ENCODE results near the gene OR1L8.
"Not testable (repeated sequence)": the region's sequence is repeated elsewhere in the genome, so short reads cannot be mapped to it uniquely, and the experiment has no call there.

Gene OR1L8

DNA sequence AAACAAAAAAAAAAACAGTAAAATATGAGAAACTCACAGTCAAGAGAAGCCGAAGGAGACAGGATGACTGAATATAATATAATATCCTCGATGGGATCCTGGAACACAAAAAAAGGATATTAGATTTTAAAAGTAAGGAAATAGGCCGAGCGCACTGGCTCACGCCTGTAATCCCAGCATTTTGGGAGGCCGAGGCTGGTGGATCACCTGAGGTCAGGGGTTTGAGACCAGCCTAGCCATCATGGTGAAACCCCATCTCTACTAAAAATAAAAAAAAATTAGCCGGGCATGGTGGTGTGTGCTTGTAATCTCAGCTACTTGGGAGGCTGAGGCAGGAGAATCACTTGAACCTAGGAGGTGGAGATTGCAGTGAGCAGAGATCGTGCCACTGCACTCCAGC, at the start of gene OR1L8:
OR1L8 (minus strand) TSS at position 101 of the 400 bp plus-strand sequence. CDS start 14,907 bp downstream, outside the sequence.
- H3K4me1 ChIP-seq (ENCODE audit: control insufficient read depth in 1 of 2, insufficient read depth in 2 of 2, low read length in 2 of 2); H3K27me3 ChIP-seq (ENCODE audit: control insufficient read depth in 1 of 2, insufficient read depth in 2 of 2, low read length in 2 of 2); H3K36me3 ChIP-seq (ENCODE audit: control insufficient read depth in 1 of 2, insufficient read depth in 2 of 2, low read length in 2 of 2); H3K4me3 ChIP-seq (ENCODE audit: low read depth in 1 of 2, low read length in 2 of 2); H3K9me3 ChIP-seq (ENCODE audit: control insufficient read depth in 1 of 2, low read length in 2 of 2); H3K9ac ChIP-seq (ENCODE audit: low read depth in 1 of 2, low read length in 2 of 2); H3K27ac ChIP-seq (ENCODE audit: low read depth, low read length): not testable (repeated sequence)

GRCh38 chr9:122619996-122620395, 36.8 kb upstream of the OR1L8 start:
- Histone ChIP-seq H3K4me3 (ENCODE audit: low read depth in 1 of 2, low read length in 2 of 2) (no peak overlapping the region), H3K4me1 (ENCODE audit: control insufficient read depth in 1 of 2, insufficient read depth in 2 of 2, low read length in 2 of 2) (no peaks in the 10 kb centered on the region), H3K27ac (ENCODE audit: low read depth, low read length) (no peak overlapping the region), H3K9ac (ENCODE audit: low read depth in 1 of 2, low read length in 2 of 2) (no peak overlapping the region), H3K9me3 (ENCODE audit: control insufficient read depth in 1 of 2, low read length in 2 of 2) (no peaks in the 10 kb centered on the region), H3K27me3 (ENCODE audit: control insufficient read depth in 1 of 2, insufficient read depth in 2 of 2, low read length in 2 of 2) (no peaks in the 10 kb centered on the region), H3K36me3 (ENCODE audit: control insufficient read depth in 1 of 2, insufficient read depth in 2 of 2, low read length in 2 of 2) (no peaks in the 10 kb centered on the region)

- Histone ChIP-seq H3K36me3 (ENCODE audit: control insufficient read depth in 1 of 2, insufficient read depth in 2 of 2, low read length in 2 of 2) (no peaks in the 10 kb centered on the region), H3K4me3 (ENCODE audit: low read depth in 1 of 2, low read length in 2 of 2) (no peak within 1 kb of the TSS), H3K27me3 (ENCODE audit: control insufficient read depth in 1 of 2, insufficient read depth in 2 of 2, low read length in 2 of 2) (no peaks in the 10 kb centered on the region), H3K9ac (ENCODE audit: low read depth in 1 of 2, low read length in 2 of 2) (no peak within 1 kb of the TSS), H3K4me1 (ENCODE audit: control insufficient read depth in 1 of 2, insufficient read depth in 2 of 2, low read length in 2 of 2) (no peaks in the 10 kb centered on the region), H3K9me3 (ENCODE audit: control insufficient read depth in 1 of 2, low read length in 2 of 2) (no peaks in the 10 kb centered on the region), H3K27ac (ENCODE audit: low read depth, low read length) (no peak within 1 kb of the TSS)
Observed at GRCh38 chr9:122614362-122614761, 31.2 kb upstream of the OR1L8 start, which contains the start of gene OR1Q1. TSS of gene OR1Q1 (plus strand) at chr9:122614738. CDS start at chr9:122614738, 0 bp downstream.

DNA sequence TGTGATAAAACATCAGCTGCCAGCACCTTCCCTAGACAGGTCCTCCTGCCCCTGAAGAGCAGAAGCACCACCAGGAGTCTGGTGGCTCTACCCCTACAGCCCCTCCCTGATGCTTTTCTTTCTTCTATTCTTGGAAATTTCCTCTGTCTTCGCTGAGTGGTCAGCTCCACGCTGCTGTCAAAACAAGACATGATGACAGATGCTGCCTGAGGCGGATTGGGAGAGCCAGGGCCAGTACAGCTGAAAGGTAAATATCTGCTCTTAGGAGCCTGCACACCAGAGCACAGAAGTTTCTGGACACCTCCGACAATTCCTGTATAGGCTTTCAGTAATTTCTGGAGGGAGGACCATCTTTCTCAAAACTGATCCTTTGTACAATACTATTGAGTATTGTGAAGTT, 26.6 kb upstream of the OR1L8 start:
- H3K9ac ChIP-seq (ENCODE audit: low read depth in 1 of 2, low read length in 2 of 2), result no peak overlapping the region
- no peaks in the 10 kb centered on the region for H3K36me3 ChIP-seq (ENCODE audit: control insufficient read depth in 1 of 2, insufficient read depth in 2 of 2, low read length in 2 of 2)
- no peak overlapping the region for H3K4me3 ChIP-seq (ENCODE audit: low read depth in 1 of 2, low read length in 2 of 2)
- no peaks in the 10 kb centered on the region for H3K27me3 ChIP-seq (ENCODE audit: control insufficient read depth in 1 of 2, insufficient read depth in 2 of 2, low read length in 2 of 2)
- H3K4me1 ChIP-seq (ENCODE audit: control insufficient read depth in 1 of 2, insufficient read depth in 2 of 2, low read length in 2 of 2), result no peaks in the 10 kb centered on the region
- no peak overlapping the region for H3K27ac ChIP-seq (ENCODE audit: low read depth, low read length)
- H3K9me3 ChIP-seq (ENCODE audit: control insufficient read depth in 1 of 2, low read length in 2 of 2), result no peaks in the 10 kb centered on the region

GRCh38 chr9:122606587-122606986, 23.4 kb upstream of the OR1L8 start:
- Histone ChIP-seq H3K27ac (ENCODE audit: low read depth, low read length) (no peak overlapping the region), H3K4me1 (ENCODE audit: control insufficient read depth in 1 of 2, insufficient read depth in 2 of 2, low read length in 2 of 2) (no peaks in the 10 kb centered on the region), H3K27me3 (ENCODE audit: control insufficient read depth in 1 of 2, insufficient read depth in 2 of 2, low read length in 2 of 2) (no peaks in the 10 kb centered on the region), H3K36me3 (ENCODE audit: control insufficient read depth in 1 of 2, insufficient read depth in 2 of 2, low read length in 2 of 2) (no peaks in the 10 kb centered on the region), H3K9ac (ENCODE audit: low read depth in 1 of 2, low read length in 2 of 2) (no peak overlapping the region), H3K9me3 (ENCODE audit: control insufficient read depth in 1 of 2, low read length in 2 of 2) (no peaks in the 10 kb centered on the region), H3K4me3 (ENCODE audit: low read depth in 1 of 2, low read length in 2 of 2) (no peak overlapping the region)

- Histone ChIP-seq H3K4me3 (ENCODE audit: low read depth in 1 of 2, low read length in 2 of 2) (no peak overlapping the region), H3K4me1 (ENCODE audit: control insufficient read depth in 1 of 2, insufficient read depth in 2 of 2, low read length in 2 of 2) (no peaks in the 10 kb centered on the region), H3K9ac (ENCODE audit: low read depth in 1 of 2, low read length in 2 of 2) (no peak overlapping the region), H3K27ac (ENCODE audit: low read depth, low read length) (no peak overlapping the region), H3K9me3 (ENCODE audit: control insufficient read depth in 1 of 2, low read length in 2 of 2) (no peaks in the 10 kb centered on the region), H3K36me3 (ENCODE audit: control insufficient read depth in 1 of 2, insufficient read depth in 2 of 2, low read length in 2 of 2) (no peaks in the 10 kb centered on the region), H3K27me3 (ENCODE audit: control insufficient read depth in 1 of 2, insufficient read depth in 2 of 2, low read length in 2 of 2) (no peaks in the 10 kb centered on the region)
Observed at GRCh38 chr9:122605691-122606090, 22.5 kb upstream of the OR1L8 start.

DNA sequence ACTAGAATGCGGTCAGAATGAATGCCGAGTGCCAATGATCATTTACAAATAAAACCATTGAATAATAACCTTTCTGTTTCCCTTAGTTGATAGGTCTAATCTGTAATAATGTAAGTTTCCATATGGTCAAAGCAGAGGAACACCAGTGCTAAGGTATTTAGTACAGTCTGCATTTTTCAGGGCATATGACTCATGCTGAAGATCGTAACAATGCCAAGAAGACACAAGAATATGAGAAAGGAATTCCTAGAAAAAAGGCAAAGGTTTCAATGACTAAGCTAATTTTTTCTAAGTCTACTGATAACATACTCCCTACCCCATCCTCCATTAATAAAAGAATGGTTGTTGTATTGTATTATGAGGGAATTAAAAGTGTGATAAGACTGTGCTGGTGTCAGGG, 2.8 kb downstream of the OR1L8 start:
- no peaks in the 10 kb centered on the region for H3K9me3 ChIP-seq (ENCODE audit: control insufficient read depth in 1 of 2, low read length in 2 of 2)
- no peak overlapping the region for H3K9ac ChIP-seq (ENCODE audit: low read depth in 1 of 2, low read length in 2 of 2)
- no peaks in the 10 kb centered on the region for H3K36me3 ChIP-seq (ENCODE audit: control insufficient read depth in 1 of 2, insufficient read depth in 2 of 2, low read length in 2 of 2)

GRCh38 chr9:122579874-122580273, 3.3 kb downstream of the OR1L8 start:
- no peaks in the 10 kb centered on the region for H3K9me3 ChIP-seq (ENCODE audit: control insufficient read depth in 1 of 2, low read length in 2 of 2)
- H3K36me3 ChIP-seq (ENCODE audit: control insufficient read depth in 1 of 2, insufficient read depth in 2 of 2, low read length in 2 of 2), result no peaks in the 10 kb centered on the region
- no peaks in the 10 kb centered on the region for H3K4me1 ChIP-seq (ENCODE audit: control insufficient read depth in 1 of 2, insufficient read depth in 2 of 2, low read length in 2 of 2)
- no peaks in the 10 kb centered on the region for H3K27me3 ChIP-seq (ENCODE audit: control insufficient read depth in 1 of 2, insufficient read depth in 2 of 2, low read length in 2 of 2)
- no peak overlapping the region for H3K27ac ChIP-seq (ENCODE audit: low read depth, low read length)
- no peak overlapping the region for H3K4me3 ChIP-seq (ENCODE audit: low read depth in 1 of 2, low read length in 2 of 2)
- no peak overlapping the region for H3K9ac ChIP-seq (ENCODE audit: low read depth in 1 of 2, low read length in 2 of 2)

More for the DNA sequence above, 2.8 kb downstream of the OR1L8 start:
- Histone ChIP-seq H3K27me3 (ENCODE audit: control insufficient read depth in 1 of 2, insufficient read depth in 2 of 2, low read length in 2 of 2) (no peaks in the 10 kb centered on the region), H3K27ac (ENCODE audit: low read depth, low read length) (no peak overlapping the region), H3K4me1 (ENCODE audit: control insufficient read depth in 1 of 2, insufficient read depth in 2 of 2, low read length in 2 of 2) (no peaks in the 10 kb centered on the region), H3K4me3 (ENCODE audit: low read depth in 1 of 2, low read length in 2 of 2) (no peak overlapping the region)

DNA sequence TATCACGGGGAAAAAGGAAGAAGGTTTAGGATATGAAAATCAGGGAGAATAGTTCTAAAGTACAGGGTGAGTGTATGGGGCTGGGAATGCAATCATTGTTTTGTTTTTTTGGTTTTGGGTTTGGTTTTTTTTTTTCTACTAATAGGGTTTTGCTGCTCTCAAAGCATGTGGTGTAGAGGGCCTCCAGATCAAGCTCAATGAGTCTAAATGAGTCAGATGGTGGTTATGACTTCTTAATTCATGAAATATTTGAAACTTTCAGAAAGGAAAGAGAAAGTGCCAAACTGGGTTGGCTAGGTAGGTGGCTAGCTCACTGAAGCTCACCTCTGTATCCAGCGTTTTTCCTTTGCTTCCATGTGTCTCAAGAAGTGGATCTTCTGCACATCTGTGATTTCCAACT, 10.7 kb downstream of the OR1L8 start:
- no peaks in the 10 kb centered on the region for H3K27me3 ChIP-seq (ENCODE audit: control insufficient read depth in 1 of 2, insufficient read depth in 2 of 2, low read length in 2 of 2)
- no peak overlapping the region for H3K27ac ChIP-seq (ENCODE audit: low read depth, low read length)
- H3K9me3 ChIP-seq (ENCODE audit: control insufficient read depth in 1 of 2, low read length in 2 of 2), result no peaks in the 10 kb centered on the region
- H3K4me3 ChIP-seq (ENCODE audit: low read depth in 1 of 2, low read length in 2 of 2), result no peak overlapping the region
- no peaks in the 10 kb centered on the region for H3K4me1 ChIP-seq (ENCODE audit: control insufficient read depth in 1 of 2, insufficient read depth in 2 of 2, low read length in 2 of 2)
- H3K36me3 ChIP-seq (ENCODE audit: control insufficient read depth in 1 of 2, insufficient read depth in 2 of 2, low read length in 2 of 2), result no peaks in the 10 kb centered on the region
- no peak overlapping the region for H3K9ac ChIP-seq (ENCODE audit: low read depth in 1 of 2, low read length in 2 of 2)

GRCh38 chr9:122567901-122568300, 15.3 kb downstream of the OR1L8 start:
- no peak overlapping the region for H3K4me3 ChIP-seq (ENCODE audit: low read depth in 1 of 2, low read length in 2 of 2)
- no peaks in the 10 kb centered on the region for H3K4me1 ChIP-seq (ENCODE audit: control insufficient read depth in 1 of 2, insufficient read depth in 2 of 2, low read length in 2 of 2)
- H3K9me3 ChIP-seq (ENCODE audit: control insufficient read depth in 1 of 2, low read length in 2 of 2), result no peaks in the 10 kb centered on the region
- H3K9ac ChIP-seq (ENCODE audit: low read depth in 1 of 2, low read length in 2 of 2), result no peak overlapping the region
- no peaks in the 10 kb centered on the region for H3K27me3 ChIP-seq (ENCODE audit: control insufficient read depth in 1 of 2, insufficient read depth in 2 of 2, low read length in 2 of 2)
- H3K27ac ChIP-seq (ENCODE audit: low read depth, low read length), result no peak overlapping the region
- no peaks in the 10 kb centered on the region for H3K36me3 ChIP-seq (ENCODE audit: control insufficient read depth in 1 of 2, insufficient read depth in 2 of 2, low read length in 2 of 2)
